CD4-positive, alpha-beta T cell treated with Interferon alpha-2 for 1 hour (primary cell): ENCODE data around the gene ZNF653.

Experiments
- DNase-seq, 2 donors: peaks; one replicate each; pipeline ENCODE4 v3.0.0-alpha.2; 2020 to 2022

The ZNF653 gene

GRCh38 chr19:11513946-11514345 lies 8.3 kb upstream of the ZNF653 start:
- DNase-seq, result no peak

- DNase-seq, result no peak
Measured at GRCh38 chr19:11510444-11510843, 4.8 kb upstream of the ZNF653 start.

GRCh38 chr19:11507370-11508078 lies 1.9 kb upstream of the ZNF653 start:
- DNase-seq, result no peak

GRCh38 chr19:11506967-11507366 lies 1.3 kb upstream of the ZNF653 start:
- no peak for DNase-seq

GRCh38 chr19:11506101-11506555 lies 489 bp upstream of the ZNF653 start:
- peak in 1 of 2 donors; percentile 6 for DNase-seq

- peak; percentile 97 to 98 for DNase-seq
Measured at GRCh38 chr19:11505032-11505503, 571 bp downstream of the ZNF653 start.

- no peak for DNase-seq
Measured at GRCh38 chr19:11504502-11505031, 1.1 kb downstream of the ZNF653 start.

- no peak for DNase-seq
Measured at GRCh38 chr19:11499890-11500420, 5.7 kb downstream of the ZNF653 start.

GRCh38 chr19:11499220-11499726 lies 6.4 kb downstream of the ZNF653 start:
- no peak for DNase-seq

GRCh38 chr19:11496391-11497163 lies 9.1 kb downstream of the ZNF653 start:
- DNase-seq, result peak; percentile 49 to 67

DNA sequence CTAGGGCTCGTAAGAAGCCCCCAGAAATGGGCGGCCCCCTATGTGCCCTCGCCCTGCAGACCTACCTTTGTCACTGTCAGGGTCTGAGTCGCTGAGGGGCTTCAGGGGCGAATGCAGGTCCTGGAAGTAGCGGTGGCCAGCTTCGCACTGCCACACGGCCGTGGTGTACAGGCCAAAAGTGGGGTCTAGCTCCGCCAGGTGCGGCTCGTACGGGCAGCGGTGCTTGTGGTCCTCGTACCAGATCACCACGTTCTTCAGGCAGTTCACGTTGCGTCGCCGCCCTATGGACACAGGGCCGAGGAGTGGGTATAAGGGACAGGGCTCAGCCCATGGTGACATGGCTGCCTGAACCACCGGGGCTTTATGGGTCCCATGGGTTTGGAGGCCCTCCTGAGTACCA lies 9.8 kb downstream of the ZNF653 start:
- no peak for DNase-seq

- no peak for DNase-seq
Measured at GRCh38 chr19:11495481-11495880, 10.2 kb downstream of the ZNF653 start.

GRCh38 chr19:11494634-11495285 lies 10.9 kb downstream of the ZNF653 start:
- no peak for DNase-seq

- DNase-seq, result no peak
Measured at GRCh38 chr19:11489378-11489777, 16.3 kb downstream of the ZNF653 start.

DNA sequence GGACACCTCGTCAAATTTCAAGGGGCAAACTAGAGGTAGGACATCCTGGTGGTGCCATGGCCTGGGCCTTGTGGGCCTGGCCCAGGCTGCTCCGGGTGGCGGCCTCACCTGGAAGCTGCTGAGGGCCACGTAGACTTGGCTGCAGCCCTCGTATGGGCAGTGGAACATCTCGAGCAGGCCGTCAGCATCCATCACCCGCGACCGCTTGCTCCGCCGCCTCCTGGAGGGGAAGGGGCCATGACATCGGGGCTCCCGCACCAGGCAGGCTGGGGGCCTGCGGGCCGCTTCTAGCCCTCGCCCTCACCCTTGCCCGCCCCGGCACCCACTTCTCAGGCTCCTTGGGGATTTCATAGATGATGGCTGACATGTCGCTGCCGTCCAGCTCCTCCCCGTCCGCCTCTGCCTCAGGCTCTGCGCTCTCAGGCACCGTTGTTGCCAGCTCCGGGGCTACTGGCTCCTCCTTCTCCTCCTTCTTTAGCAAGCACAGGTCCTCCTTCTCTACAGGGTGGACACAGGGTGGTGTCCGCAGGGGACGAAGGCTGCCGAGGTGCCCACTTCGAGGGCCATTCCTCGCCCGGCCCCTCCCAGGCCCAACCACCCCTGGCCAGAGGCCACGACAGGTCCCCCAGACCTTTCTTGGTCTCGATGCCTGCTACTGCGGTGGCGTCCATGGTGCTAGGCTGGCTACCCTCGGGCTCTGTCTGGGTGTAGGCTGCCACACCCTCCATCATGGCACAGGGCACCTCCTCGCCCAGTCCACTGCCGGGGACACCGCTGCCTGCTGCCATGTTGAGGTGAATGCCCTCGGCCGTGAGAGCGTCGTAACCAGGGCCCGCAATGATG lies 18.8 kb downstream of the ZNF653 start:
- no peak for DNase-seq

- no peak for DNase-seq
Measured at GRCh38 chr19:11485245-11485837, 20.3 kb downstream of the ZNF653 start.

DNA sequence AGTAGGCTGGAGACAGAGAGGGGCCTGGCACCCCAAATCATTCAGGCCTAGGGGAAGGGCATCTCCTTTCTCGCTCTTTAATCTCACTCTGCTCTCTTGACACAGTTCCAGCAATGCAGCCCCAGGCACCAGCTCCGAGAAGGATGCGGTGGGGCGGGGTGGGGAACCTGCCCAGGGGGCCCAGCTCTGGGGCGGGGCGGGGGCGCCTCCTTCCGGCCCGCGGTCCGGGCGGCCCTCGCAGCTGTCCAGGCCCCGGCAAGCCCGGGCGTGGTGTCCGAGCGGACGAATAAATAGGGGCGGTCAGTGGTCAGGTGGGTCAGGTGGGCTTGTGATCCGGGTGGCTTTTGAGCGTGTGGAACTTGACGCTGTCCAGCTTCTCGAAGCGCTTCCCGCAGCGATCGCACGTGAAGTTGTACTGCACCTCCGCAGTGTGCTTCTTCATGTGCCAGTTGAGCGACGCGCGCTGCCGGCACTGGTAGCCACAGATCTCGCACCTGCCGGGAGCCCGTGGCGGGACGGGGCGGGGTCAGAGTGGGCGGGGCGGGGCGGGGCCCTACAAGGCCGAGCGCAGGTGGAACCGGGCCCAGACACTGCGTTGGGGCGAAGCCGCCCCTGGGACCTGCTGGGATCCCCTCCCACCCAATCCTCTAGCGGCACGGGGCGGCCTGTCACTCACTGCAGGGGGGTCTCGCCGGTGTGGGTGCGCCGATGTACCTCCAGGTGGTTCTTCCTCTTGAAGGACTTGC lies 22.1 kb downstream of the ZNF653 start:
- DNase-seq, result no peak

DNA sequence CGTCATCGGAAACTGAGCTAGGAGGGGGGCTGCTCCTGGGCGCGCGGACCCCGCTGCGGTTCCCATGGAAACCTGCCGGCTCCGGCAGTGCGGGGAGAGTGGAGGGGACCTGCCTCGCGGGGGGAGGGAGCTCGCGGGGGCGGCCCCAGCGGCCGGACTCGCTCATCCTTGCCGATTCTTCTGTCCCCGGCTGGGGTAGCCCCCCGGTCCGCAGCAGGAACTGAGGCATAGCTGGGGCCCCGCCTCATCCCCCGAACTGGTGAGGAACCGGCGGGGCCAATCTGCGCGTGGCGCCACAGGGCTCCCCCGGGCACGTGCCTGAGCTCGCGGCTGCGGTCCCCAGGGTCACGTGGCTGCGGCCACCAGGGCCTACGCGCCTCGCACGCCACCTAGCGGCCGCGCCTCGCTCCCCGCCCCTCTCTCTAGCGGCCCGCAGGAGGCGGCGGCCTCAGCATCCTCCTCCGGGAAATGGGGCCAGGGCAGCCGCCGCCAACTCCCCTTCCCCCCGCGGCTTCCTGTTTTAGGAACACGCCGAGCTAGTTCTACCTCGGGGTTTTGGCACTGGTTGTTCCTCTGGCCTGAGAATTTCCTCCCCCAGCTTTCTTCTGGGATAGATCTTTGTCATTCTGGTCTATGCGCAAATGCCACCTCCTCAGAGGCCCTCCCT lies 23.1 kb downstream of the ZNF653 start:
- DNase-seq, result peak; percentile 86 to 92

- DNase-seq, result peak; percentile 61 to 75
Measured at GRCh38 chr19:11481534-11482383, 23.9 kb downstream of the ZNF653 start.
